ENCODE measurements around the gene COL13A1. TPM values are rescaled to one million over a fixed set of nuclear protein-coding genes. Genes with fewer than 3 reads are reported as not detected.

COL13A1 gene
- total and polyA plus RNA-seq, 7 donors: 0.69 to 5.7 (median 2.9) TPM

- intact Hi-C loops (cut with DNase I): loop anchor here (5.0 kb wide), 1 partner anchor 58 kb away; no protein-coding TSS in a partner anchor
- Histone ChIP-seq H3K9me3 (no peaks in the 10 kb centered on the region), H3K27ac (no peak overlapping the region), H3K4me3 (no peak overlapping the region), H3K36me3 (no peaks in the 10 kb centered on the region), H3K4me1 (peaks cover 0 to 13% (median 0%) of the 10 kb centered on the region in 4 donors), H3K27me3 (no peaks in the 10 kb centered on the region)
- 37 to 72% methylated on average over 10 of the region's 10 CpGs for WGBS, 2 donors
- TF ChIP-seq POLR2AphosphoS5 (IDR thresholded peaks at IDR 0.05): no peak
- TF ChIP-seq EP300 (IDR thresholded peaks at IDR 0.05): no peak
- TF ChIP-seq, protein P1, sequence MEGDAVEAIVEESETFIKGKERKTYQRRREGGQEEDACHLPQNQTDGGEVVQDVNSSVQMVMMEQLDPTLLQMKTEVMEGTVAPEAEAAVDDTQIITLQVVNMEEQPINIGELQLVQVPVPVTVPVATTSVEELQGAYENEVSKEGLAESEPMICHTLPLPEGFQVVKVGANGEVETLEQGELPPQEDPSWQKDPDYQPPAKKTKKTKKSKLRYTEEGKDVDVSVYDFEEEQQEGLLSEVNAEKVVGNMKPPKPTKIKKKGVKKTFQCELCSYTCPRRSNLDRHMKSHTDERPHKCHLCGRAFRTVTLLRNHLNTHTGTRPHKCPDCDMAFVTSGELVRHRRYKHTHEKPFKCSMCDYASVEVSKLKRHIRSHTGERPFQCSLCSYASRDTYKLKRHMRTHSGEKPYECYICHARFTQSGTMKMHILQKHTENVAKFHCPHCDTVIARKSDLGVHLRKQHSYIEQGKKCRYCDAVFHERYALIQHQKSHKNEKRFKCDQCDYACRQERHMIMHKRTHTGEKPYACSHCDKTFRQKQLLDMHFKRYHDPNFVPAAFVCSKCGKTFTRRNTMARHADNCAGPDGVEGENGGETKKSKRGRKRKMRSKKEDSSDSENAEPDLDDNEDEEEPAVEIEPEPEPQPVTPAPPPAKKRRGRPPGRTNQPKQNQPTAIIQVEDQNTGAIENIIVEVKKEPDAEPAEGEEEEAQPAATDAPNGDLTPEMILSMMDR (IDR thresholded peaks at IDR 0.05): no peak
- TF ChIP-seq POLR2A (IDR thresholded peaks at IDR 0.05): no peak
- no peak for DNase-seq
Observed at GRCh38 chr10:69854511-69855345, 53.0 kb downstream of the COL13A1 start.

GRCh38 chr10:69855346-69856111 lies 53.8 kb downstream of the COL13A1 start:
- H3K4me1 ChIP-seq: peaks cover 0 to 13% (median 0%) of the 10 kb centered on the region in 4 donors
- DNase-seq: no peak
- H3K27ac ChIP-seq: no peak overlapping the region
- intact Hi-C loops (cut with DNase I): loop anchor here (5.0 kb wide), 1 partner anchor 57 kb away; no protein-coding TSS in a partner anchor
- no peaks in the 10 kb centered on the region for H3K27me3 ChIP-seq
- no peaks in the 10 kb centered on the region for H3K9me3 ChIP-seq
- WGBS, 2 donors: 32 to 64% methylated on average over 6 of the region's 6 CpGs
- no peak for TF ChIP-seq EP300 (IDR thresholded peaks at IDR 0.05)
- TF ChIP-seq POLR2AphosphoS5 (IDR thresholded peaks at IDR 0.05): no peak
- TF ChIP-seq POLR2A (IDR thresholded peaks at IDR 0.05): no peak
- TF ChIP-seq, protein P1 (IDR thresholded peaks at IDR 0.05): no peak
- H3K36me3 ChIP-seq: no peaks in the 10 kb centered on the region
- no peak overlapping the region for H3K4me3 ChIP-seq

DNA sequence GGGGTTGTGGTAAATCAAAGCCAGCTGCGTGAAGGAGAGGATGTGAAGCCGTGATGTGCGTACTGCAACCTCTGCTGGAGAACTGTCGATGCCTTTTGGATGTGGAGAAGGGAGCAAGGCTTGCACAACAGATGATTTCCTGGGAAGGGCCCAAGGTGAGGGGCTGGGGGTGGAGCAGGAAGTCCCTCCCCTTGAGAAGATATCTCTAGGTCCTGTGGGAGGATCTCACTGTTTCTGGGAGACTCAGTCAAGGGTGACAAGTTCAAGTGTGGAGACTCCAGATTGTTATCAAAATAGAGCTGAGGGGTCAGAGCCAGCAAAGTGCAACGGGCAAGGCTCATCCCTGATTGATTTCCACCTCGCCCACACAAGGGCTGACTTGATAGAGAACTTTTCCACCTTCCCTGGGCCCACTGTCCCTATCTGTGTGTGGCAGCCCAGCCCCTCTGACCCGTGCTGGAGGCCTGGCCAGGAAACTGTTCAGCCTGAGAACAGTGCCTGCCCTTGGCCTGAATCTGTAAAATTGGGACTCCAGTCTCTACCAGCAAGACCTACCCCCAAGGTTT lies 55.0 kb downstream of the COL13A1 start:
- intact Hi-C loops (cut with DNase I): loop anchor here (5.0 kb wide), 1 partner anchor 56 kb away; no protein-coding TSS in a partner anchor
- no peak for TF ChIP-seq POLR2A (IDR thresholded peaks at IDR 0.05)
- no peak for TF ChIP-seq POLR2AphosphoS5 (IDR thresholded peaks at IDR 0.05)
- no peak for TF ChIP-seq EP300 (IDR thresholded peaks at IDR 0.05)
- no peak overlapping the region for H3K27ac ChIP-seq
- H3K36me3 ChIP-seq: no peaks in the 10 kb centered on the region
- peaks cover 0 to 8% (median 4%) of the 10 kb centered on the region in 4 donors for H3K4me1 ChIP-seq
- 76 to 81% methylated on average over 7 of the region's 7 CpGs for WGBS, 2 donors
- no peaks in the 10 kb centered on the region for H3K27me3 ChIP-seq
- no peak overlapping the region for H3K4me3 ChIP-seq
- no peak for DNase-seq
- H3K9me3 ChIP-seq: no peaks in the 10 kb centered on the region

- 75 to 76% methylated on average over 1 of the region's 1 CpG for WGBS, 2 donors
- intact Hi-C loops (cut with DNase I): loop anchor here (5.0 kb wide), 1 partner anchor 54 kb away; no protein-coding TSS in a partner anchor
Observed at GRCh38 chr10:69858201-69858600, 56.5 kb downstream of the COL13A1 start.

More at GRCh38 chr10:69858201-69858600, 56.5 kb downstream of the COL13A1 start:
- Histone ChIP-seq H3K27ac (no peak overlapping the region), H3K9me3 (no peaks in the 10 kb centered on the region), H3K4me1 (peaks cover 0 to 12% (median 4%) of the 10 kb centered on the region in 4 donors), H3K36me3 (no peaks in the 10 kb centered on the region), H3K27me3 (no peaks in the 10 kb centered on the region), H3K4me3 (no peak overlapping the region)
- TF ChIP-seq EP300 (IDR thresholded peaks at IDR 0.05) (no peak), POLR2A (IDR thresholded peaks at IDR 0.05) (no peak), POLR2AphosphoS5 (IDR thresholded peaks at IDR 0.05) (no peak)
- TF ChIP-seq, protein P1 (IDR thresholded peaks at IDR 0.05): no peak
- DNase-seq: no peak
